K562 (cell line): ENCODE results near the gene TSEN54. TPM values are rescaled to one million over a fixed set of nuclear protein-coding genes. Genes with fewer than 3 reads are reported as not detected.

Experiments
- ATAC-seq: fragments of 200-7000 bp; cut with Tn5 transposase; 3 replicates; pipeline ENCODE4 v1.9.1; 2020; ENCODE audit warnings: moderate library complexity
- BruUV-seq: library from RNA; stranded (reverse); fragments of 400-500 nt; replicated peaks from 2 replicates; lab custom pipeline; 2021; lab: Mats Ljungman, UMichigan
- CTCF ChIA-PET: fragments of 300-600 bp; formaldehyde crosslinking; extraction: SDS; loops from one replicate; lab custom pipeline; 2021; ENCODE audit warnings: low intra/inter-chr PET ratio; lab: Yijun Ruan, JAX
- POLR2A ChIA-PET: fragments of 300-600, 350-650 bp; sonication (Branson Sonifier 250); formaldehyde crosslinking; extraction: SDS; loops from one replicate; lab custom pipeline; 2021; ENCODE audit warnings: antibody characterized with exemption, inconsistent platforms; lab: Yijun Ruan, JAX
- DNase-seq, 4 experiments: peaks; one replicate each; pipeline versions ENCODE4 v3.0.0 to v3.0.0-alpha.2; 2011 to 2018; ENCODE audit warnings: low spot score in 3 of 4, mixed read lengths in 3 of 4; ENCODE audit errors: extremely low read depth in 1 of 4
- FAIRE-seq: peaks from 2 replicates; lab custom pipeline; 2011; peaks lifted over from hg19 to GRCh38; lab: Jason Lieb, UNC
- H2AFZ ChIP-seq: 2 replicates; pipeline ENCODE4 v1.6.0; 2011; ENCODE audit warnings: low read depth, low read length, control low read depth, inconsistent platforms
- H3K27ac ChIP-seq: fragments of 200-600 bp; 3 replicates; pipeline ENCODE4 v1.8.0; 2011; ENCODE audit warnings: low read depth, mild to moderate bottlenecking, control low read depth, inconsistent platforms, low read length, moderate library complexity, mixed read lengths; ENCODE audit errors: extremely low read depth
- H3K27me3 ChIP-seq, 2 experiments: fragments of 300-600 bp in 1 of 2; 2 replicates in 1 of 2; 3 replicates in 1 of 2; pipeline versions ENCODE4 v1.6.0 to v1.8.0; 2011; ENCODE audit warnings: inconsistent platforms in 2 of 2, low read length in 2 of 2, mild to moderate bottlenecking in 1 of 2, mixed read lengths in 1 of 2, moderate library complexity in 1 of 2; ENCODE audit not compliant: control insufficient read depth in 2 of 2, insufficient read depth in 2 of 2
- H3K36me3 ChIP-seq: fragments of 300-600 bp; 3 replicates; pipeline ENCODE4 v1.8.0; 2011; ENCODE audit warnings: mild to moderate bottlenecking, low read length, inconsistent platforms; ENCODE audit not compliant: control insufficient read depth, insufficient read depth
- H3K4me1 ChIP-seq, 2 experiments: fragments of 200-600 bp in 1 of 2; replicated peaks in 1 of 2; 2 replicates in 1 of 2; 3 replicates in 1 of 2; pipeline versions ENCODE4 v1.5.1 to v1.8.0; 2011; ENCODE audit warnings: inconsistent platforms in 2 of 2, low read length in 2 of 2, mild to moderate bottlenecking in 1 of 2, mixed read lengths in 1 of 2, moderate library complexity in 1 of 2; ENCODE audit not compliant: control insufficient read depth in 2 of 2, insufficient read depth in 2 of 2
- H3K4me2 ChIP-seq: 2 replicates; pipeline ENCODE4 v1.6.1; 2011; ENCODE audit warnings: low read length, control low read depth, inconsistent platforms, mixed read lengths; ENCODE audit not compliant: insufficient read depth
- H3K4me3 ChIP-seq: fragments of 200-600 bp; sonication (generic), shearing (Covaris generic); 2 replicates; pipeline ENCODE4 v1.5.1; 2016; ENCODE audit warnings: control low read depth, inconsistent platforms
- H3K79me2 ChIP-seq: fragments of 200-600 bp; 3 replicates; pipeline ENCODE4 v1.8.0; 2011; ENCODE audit warnings: low read length, inconsistent platforms; ENCODE audit not compliant: control insufficient read depth, insufficient read depth
- H3K9ac ChIP-seq, 2 experiments: 2 replicates each; pipeline versions ENCODE4 v1.6.0 to v1.6.1; 2011; ENCODE audit warnings: low read depth in 2 of 2, low read length in 2 of 2, control low read depth in 1 of 2, inconsistent platforms in 1 of 2, mild to moderate bottlenecking in 1 of 2, mixed read lengths in 1 of 2; ENCODE audit not compliant: insufficient read depth in 1 of 2
- H3K9me1 ChIP-seq: one replicate; pipeline ENCODE4 v1.6.0; 2011; ENCODE audit warnings: inconsistent platforms, mild to moderate bottlenecking, low read length, moderate library complexity; ENCODE audit not compliant: control insufficient read depth, insufficient read depth
- H3K9me3 ChIP-seq: replicated peaks from 2 replicates; pipeline ENCODE4 v1.5.1; 2011; ENCODE audit warnings: low read depth, low read length, inconsistent platforms; ENCODE audit not compliant: control insufficient read depth, insufficient read depth
- H4K20me1 ChIP-seq: replicated peaks from 2 replicates; pipeline ENCODE4 v1.6.1; 2011; ENCODE audit warnings: low read length, inconsistent platforms, mixed read lengths; ENCODE audit not compliant: control insufficient read depth, insufficient read depth
- ATF3 ChIP-seq, 2 experiments: fragments of 450-650 bp in 1 of 2; sonication (generic) in 1 of 2; formaldehyde crosslinking in 1 of 2; IDR thresholded peaks in 1 of 2; conservative IDR thresholded peaks in 1 of 2; 2 replicates each; pipeline versions ENCODE4 v1.6.1 to v1.8.1; 2016 to 2023; ENCODE audit warnings: mild to moderate bottlenecking in 2 of 2, moderate library complexity in 2 of 2, inconsistent platforms in 1 of 2, missing genetic modification reagents in 1 of 2
- CBFB ChIP-seq: sonication (generic); formaldehyde crosslinking; IDR thresholded peaks from 2 replicates; pipeline ENCODE4 v1.4.0; 2020; ENCODE audit warnings: mild to moderate bottlenecking, missing genetic modification reagents
- CHD2 ChIP-seq: IDR thresholded peaks from 2 replicates; pipeline ENCODE4 v1.6.1; 2011; ENCODE audit warnings: low read depth, low read length
- COPS2 ChIP-seq: fragments of 450-650 bp; conservative IDR thresholded peaks from 2 replicates; pipeline ENCODE4 v1.6.1; 2016; ENCODE audit warnings: mild to moderate bottlenecking, moderate library complexity
- CREB3 ChIP-seq: fragments of 450-650 bp; conservative IDR thresholded peaks from 2 replicates; pipeline ENCODE4 v1.6.1; 2016; ENCODE audit warnings: missing genetic modification characterization, low read depth, mild to moderate bottlenecking, missing compliant biosample characterization, moderate library complexity
- E2F6 ChIP-seq, 2 experiments: IDR thresholded peaks; 2 replicates each; pipeline ENCODE4 v1.6.1; 2011; ENCODE audit warnings: borderline replicate concordance in 1 of 2, control low read depth in 1 of 2, low read depth in 1 of 2, low read length in 1 of 2, mild to moderate bottlenecking in 1 of 2, mixed read lengths in 1 of 2, moderate library complexity in 1 of 2; ENCODE audit not compliant: insufficient read depth in 1 of 2, insufficient read length in 1 of 2, poor library complexity in 1 of 2, severe bottlenecking in 1 of 2; ENCODE audit errors: extremely low read depth in 1 of 2
- GABPB1 ChIP-seq: sonication (generic); formaldehyde crosslinking; IDR thresholded peaks from 2 replicates; pipeline ENCODE4 v1.8.0; 2022; ENCODE audit warnings: mild to moderate bottlenecking, missing genetic modification reagents
- PRMT5 ChIP-seq: sonication (generic); formaldehyde crosslinking; IDR thresholded peaks from 2 replicates; pipeline ENCODE4 v1.5.0; 2020; ENCODE audit warnings: missing genetic modification reagents
- RBM14 ChIP-seq: fragments of 200-400 bp; formaldehyde crosslinking; IDR thresholded peaks from 2 replicates; pipeline ENCODE4 v1.6.1; 2018; ENCODE audit warnings: low read depth, mild to moderate bottlenecking, low read length, moderate library complexity, borderline replicate concordance; ENCODE audit not compliant: insufficient read depth
- SETDB1 ChIP-seq: IDR thresholded peaks from one replicate; pipeline ENCODE4 v1.6.1; 2012; ENCODE audit warnings: low read length, control low read depth, inconsistent platforms
- SIN3A ChIP-seq, 2 experiments: fragments of 150-350 bp in 1 of 2; IDR thresholded peaks; 2 replicates each; pipeline ENCODE4 v1.6.1; 2011 to 2016; ENCODE audit warnings: borderline replicate concordance in 2 of 2, low read depth in 2 of 2, low read length in 2 of 2, mild to moderate bottlenecking in 2 of 2, moderate library complexity in 2 of 2; ENCODE audit not compliant: control insufficient read depth in 1 of 2
- SMARCA4 ChIP-seq: fragments of 450-650 bp; IDR thresholded peaks from 2 replicates; pipeline ENCODE4 v1.6.1; 2016
- TRIM24 ChIP-seq, 2 experiments: fragments of 450-650 bp; IDR thresholded peaks; 2 replicates each; pipeline ENCODE4 v1.6.1; 2016
- ZBTB2 ChIP-seq: fragments of 450-650 bp; IDR thresholded peaks from 2 replicates; pipeline ENCODE4 v1.6.1; 2016; ENCODE audit warnings: antibody characterized with exemption
- ZBTB43 ChIP-seq: sonication (generic); formaldehyde crosslinking; IDR thresholded peaks from 2 replicates; pipeline ENCODE4 v1.8.0; 2023; ENCODE audit warnings: mild to moderate bottlenecking, missing genetic modification reagents
- ZNF695 ChIP-seq: fragments of 450-650 bp; formaldehyde crosslinking; IDR thresholded peaks from 2 replicates; pipeline ENCODE4 v1.4.0; 2020; ENCODE audit warnings: mild to moderate bottlenecking, moderate library complexity
- WGBS: fragments of 100-300 bp; shearing (Covaris generic); methylation state at CpG from one replicate; pipeline ENCODE4 v1.1.6; 2016; ENCODE audit warnings: low coverage, mixed read lengths; ENCODE audit not compliant: insufficient coverage; ENCODE audit errors: missing lambda C conversion rate; 5-methylcytosine and 5-hydroxymethylcytosine counted together
- in situ Hi-C: fragments of 300-500 bp; cut with MboI; formaldehyde crosslinking; loops from 4 replicates; pipeline ENCODE4 v1.15.0; 2018; ENCODE audit warnings: inconsistent platforms, mixed read lengths
- intact Hi-C: fragments of 100-400 bp; cut with micrococcal nuclease; formaldehyde crosslinking; loops from 2 replicates; pipeline ENCODE4 v1.14.2; 2022
- polyA plus RNA-seq, 8 experiments: library from polyadenylated mRNA; depleted of rRNA in 4 of 8; stranded (reverse) in 5 of 8; unstranded in 3 of 8; fragments of >200 nt; fragmentation: Nextera tagmentation in 2 of 8; fragmentation: Illumina TruSeq in 1 of 8; extraction: Ambion mirVana in 2 of 8; extraction: Trizol in 1 of 8; gene quantifications; 2 replicates each; pipeline versions ENCODE4 v1.2.1 to v1.2.3, GENCODE V29; 2011 to 2014; ENCODE audit warnings: inconsistent platforms in 1 of 8, missing spikeins in 1 of 8
- total RNA-seq, 7 experiments: library from RNA; depleted of rRNA in 6 of 7; stranded (reverse); fragments of >200 nt in 6 of 7; fragmentation: Illumina TruSeq in 2 of 7; extraction: Trizol in 2 of 7; gene quantifications; 2 replicates each; pipeline versions ENCODE4 v1.2.1 to v1.2.3, GENCODE V29; 2011 to 2021; ENCODE audit warnings: low replicate concordance in 1 of 7

The TSEN54 gene
- total and polyA plus RNA-seq, 9 of the 15 experiments (the other 6 are each of a cell fraction or from before 2014, with no cell fraction given), result 5.9 to 64.3 (median 48.9) TPM

GRCh38 chr17:75505640-75506039 lies 10.7 kb upstream of the TSEN54 start:
- ATAC-seq (no peak), FAIRE-seq (no peak), DNase-seq (no peak)
- Histone ChIP-seq H3K4me1 (peaks cover 0 to 72% of the 10 kb centered on the region in 2 experiments; a peak in 2 of 5 replicates), H3K36me3 (peaks cover 6% of the 10 kb centered on the region; the same call in 1 of the 3 replicates), H3K9me3 (no peaks in the 10 kb centered on the region), H3K4me3 (no peak overlapping the region), H3K27ac (no peak overlapping the region), H3K79me2 (no peaks in the 10 kb centered on the region), H3K27me3 (no peaks in the 10 kb centered on the region), H3K9me1 (no peaks in the 10 kb centered on the region), H2AFZ (no peak overlapping the region), H3K4me2 (no peak overlapping the region), H3K9ac (no peak overlapping the region), H4K20me1 (0 out of 2 replicates have a peak, but pooled peaks cover 7% of the 10 kb centered on the region)
- BruUV-seq, result no TSS peak
- ChIA-PET CTCF (no interaction called here), POLR2A (interaction anchor here (0.9 kb wide), 1 partner anchor 80 kb away, joined by 3 read pairs; no protein-coding TSS in a partner anchor)
- in situ Hi-C loops, result no loop called here
- intact Hi-C loops, result no loop called here
- WGBS, result 61% methylated on average over 15 of the region's 15 CpGs
- TF ChIP-seq CHD2 (no peak), COPS2 (no peak), ZNF695 (CRISPR knock-in tag) (no peak), CBFB (CRISPR knock-in tag) (no peak), ZBTB43 (CRISPR knock-in tag) (no peak), TRIM24 (IDR thresholded peaks at IDR 0.05) (no peak), GABPB1 (CRISPR knock-in tag) (no peak), SMARCA4 (no peak), PRMT5 (no peak), ZBTB2 (no peak), ATF3 (IDR thresholded peaks at IDR 0.05) (no peak), ATF3 (CRISPR knock-in tag; conservative IDR thresholded peaks at IDR 0.05) (no peak), RBM14 (no peak), E2F6 (IDR thresholded peaks at IDR 0.05; ENCODE audit: borderline replicate concordance in 1 of 2, extremely low read depth in 1 of 2, insufficient read depth in 1 of 2, insufficient read length in 1 of 2, low read depth in 1 of 2, low read length in 1 of 2, poor library complexity in 1 of 2, severe bottlenecking in 1 of 2) (no peak), CREB3 (tag) (no peak), SIN3A (IDR thresholded peaks at IDR 0.05; ENCODE audit: borderline replicate concordance in 2 of 2, control insufficient read depth in 1 of 2, low read depth in 2 of 2, low read length in 2 of 2) (no peak), SETDB1 (no peak)
